Measurements from ENCODE around the gene CEP192.
"Not testable (repeated sequence)": the region's sequence is repeated elsewhere in the genome, so short reads cannot be mapped to it uniquely, and the experiment has no call there.

CEP192 gene

GRCh38 chr18:13077473-13077872 is 86.3 kb downstream of the CEP192 start:
- Histone ChIP-seq H3K27ac (ENCODE audit: low read length) (no peak overlapping the region), H3K9me3 (ENCODE audit: insufficient read depth, low read length) (no peaks in the 10 kb centered on the region), H3K4me2 (ENCODE audit: low read length) (no peak overlapping the region), H3K36me3 (replicated peaks; ENCODE audit: low read depth, low read length) (peaks cover 43% of the 10 kb centered on the region), H3K4me3 (ENCODE audit: low read length) (no peak overlapping the region), H4K20me1 (ENCODE audit: insufficient read depth, low read length) (no peaks in the 10 kb centered on the region), H3K4me1 (ENCODE audit: low read length) (no peaks in the 10 kb centered on the region), H3K27me3 (ENCODE audit: low read depth, low read length) (no peaks in the 10 kb centered on the region), H3K9ac (ENCODE audit: low read length) (no peak overlapping the region), H2AFZ (ENCODE audit: low read depth, low read length) (no peak overlapping the region), H3K79me2 (ENCODE audit: low read length) (no peaks in the 10 kb centered on the region; the same call in 1 of the 2 replicates)
- TF ChIP-seq EZH2phosphoT487 (IDR thresholded peaks at IDR 0.05; ENCODE audit: low read depth) = no peak
- TF ChIP-seq CTCF (IDR thresholded peaks at IDR 0.05; ENCODE audit: low read depth, low read length) = no peak

DNA sequence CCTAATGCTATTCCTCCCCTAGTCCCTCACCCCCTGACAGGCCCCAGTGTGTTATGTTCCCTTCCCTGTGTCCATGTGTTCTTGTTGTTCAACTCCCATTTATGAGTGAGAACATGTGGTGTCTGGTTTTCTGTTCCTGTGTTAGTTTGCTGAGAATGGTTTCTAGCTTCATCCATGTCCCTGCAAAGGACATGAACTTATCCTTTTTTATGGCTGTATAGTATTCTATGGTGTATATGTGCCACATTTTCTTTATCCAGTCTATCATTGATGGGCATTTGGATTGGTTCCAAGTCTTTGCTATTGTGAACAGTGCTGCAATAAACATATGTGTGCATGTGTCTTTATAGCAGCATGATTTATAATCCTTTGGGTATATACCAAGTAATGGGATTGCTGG is 86.9 kb downstream of the CEP192 start:
- not testable (repeated sequence) for H3K4me3 ChIP-seq (ENCODE audit: low read length); H3K4me1 ChIP-seq (ENCODE audit: low read length); H3K27ac ChIP-seq (ENCODE audit: low read length)

DNA sequence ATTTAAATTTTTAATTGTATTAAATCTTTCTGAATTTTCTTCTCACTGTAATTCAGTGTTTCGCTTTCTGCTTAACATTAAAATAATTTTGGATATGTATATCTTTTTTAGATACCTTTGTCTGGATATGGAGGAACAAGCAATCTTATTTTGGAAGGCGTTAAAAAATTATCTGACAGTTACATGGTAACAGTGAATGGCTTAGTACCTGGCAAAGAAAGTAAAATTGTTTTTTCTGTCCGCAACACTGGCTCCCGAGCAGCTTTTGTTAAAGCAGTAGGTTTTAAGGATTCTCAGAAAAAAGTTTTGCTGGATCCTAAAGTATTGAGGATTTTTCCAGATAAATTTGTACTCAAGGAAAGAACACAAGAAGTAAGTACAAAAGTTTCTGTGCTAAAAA is 95.7 kb downstream of the CEP192 start:
- no peak for TF ChIP-seq CTCF (IDR thresholded peaks at IDR 0.05; ENCODE audit: low read depth, low read length)
- TF ChIP-seq EZH2phosphoT487 (IDR thresholded peaks at IDR 0.05; ENCODE audit: low read depth) = no peak
- no peak overlapping the region for H3K4me3 ChIP-seq (ENCODE audit: low read length)
- no peak overlapping the region for H3K27ac ChIP-seq (ENCODE audit: low read length)
- H3K4me2 ChIP-seq (ENCODE audit: low read length) = no peak overlapping the region
- H4K20me1 ChIP-seq (ENCODE audit: insufficient read depth, low read length) = no peaks in the 10 kb centered on the region
- no peak overlapping the region for H2AFZ ChIP-seq (ENCODE audit: low read depth, low read length)
- no peaks in the 10 kb centered on the region for H3K4me1 ChIP-seq (ENCODE audit: low read length)
- no peaks in the 10 kb centered on the region for H3K9me3 ChIP-seq (ENCODE audit: insufficient read depth, low read length)
- H3K27me3 ChIP-seq (ENCODE audit: low read depth, low read length) = no peaks in the 10 kb centered on the region
- no peaks in the 10 kb centered on the region for H3K79me2 ChIP-seq (ENCODE audit: low read length)
- H3K36me3 ChIP-seq (replicated peaks; ENCODE audit: low read depth, low read length) = peaks cover 20% of the 10 kb centered on the region
- no peak overlapping the region for H3K9ac ChIP-seq (ENCODE audit: low read length)

More for the DNA sequence above, 86.9 kb downstream of the CEP192 start:
- not testable (repeated sequence) for H3K9ac ChIP-seq (ENCODE audit: low read length); H2AFZ ChIP-seq (ENCODE audit: low read depth, low read length); H3K9me3 ChIP-seq (ENCODE audit: insufficient read depth, low read length); H3K4me2 ChIP-seq (ENCODE audit: low read length); H3K27me3 ChIP-seq (ENCODE audit: low read depth, low read length); H4K20me1 ChIP-seq (ENCODE audit: insufficient read depth, low read length); H3K79me2 ChIP-seq (ENCODE audit: low read length)
- peaks cover 37% of the 10 kb centered on the region for H3K36me3 ChIP-seq (replicated peaks; ENCODE audit: low read depth, low read length)

DNA sequence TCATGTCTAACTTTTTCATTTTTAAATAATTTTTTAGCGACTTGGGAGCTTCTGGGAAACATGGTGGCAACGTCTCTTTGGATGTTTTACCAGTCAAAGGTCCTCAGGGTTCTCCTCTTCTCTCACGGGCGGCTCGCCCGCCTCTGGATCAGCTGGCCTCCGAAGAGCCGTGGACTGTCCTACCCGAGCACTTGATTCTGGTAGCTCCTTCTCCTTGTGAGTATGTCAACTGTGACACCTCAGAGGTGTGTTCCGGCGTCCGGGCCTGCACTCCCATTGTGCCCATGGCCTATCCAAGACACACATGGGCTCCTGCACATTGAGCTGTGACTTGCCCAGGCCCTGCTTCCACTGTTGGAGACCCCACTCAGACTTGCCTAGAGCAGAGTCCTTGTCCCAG is 104.3 kb downstream of the CEP192 start:
- Histone ChIP-seq H3K9ac (ENCODE audit: low read length) (no peak overlapping the region), H3K27me3 (ENCODE audit: low read depth, low read length) (no peaks in the 10 kb centered on the region), H3K9me3 (ENCODE audit: insufficient read depth, low read length) (no peaks in the 10 kb centered on the region), H2AFZ (ENCODE audit: low read depth, low read length) (no peak overlapping the region), H4K20me1 (ENCODE audit: insufficient read depth, low read length) (no peaks in the 10 kb centered on the region), H3K4me2 (ENCODE audit: low read length) (no peak overlapping the region), H3K4me3 (ENCODE audit: low read length) (no peak overlapping the region), H3K4me1 (ENCODE audit: low read length) (no peaks in the 10 kb centered on the region), H3K36me3 (replicated peaks; ENCODE audit: low read depth, low read length) (peaks cover 76% of the 10 kb centered on the region), H3K79me2 (ENCODE audit: low read length) (no peaks in the 10 kb centered on the region), H3K27ac (ENCODE audit: low read length) (no peak overlapping the region)
- TF ChIP-seq EZH2phosphoT487 (IDR thresholded peaks at IDR 0.05; ENCODE audit: low read depth) (no peak), CTCF (IDR thresholded peaks at IDR 0.05; ENCODE audit: low read depth, low read length) (no peak)

DNA sequence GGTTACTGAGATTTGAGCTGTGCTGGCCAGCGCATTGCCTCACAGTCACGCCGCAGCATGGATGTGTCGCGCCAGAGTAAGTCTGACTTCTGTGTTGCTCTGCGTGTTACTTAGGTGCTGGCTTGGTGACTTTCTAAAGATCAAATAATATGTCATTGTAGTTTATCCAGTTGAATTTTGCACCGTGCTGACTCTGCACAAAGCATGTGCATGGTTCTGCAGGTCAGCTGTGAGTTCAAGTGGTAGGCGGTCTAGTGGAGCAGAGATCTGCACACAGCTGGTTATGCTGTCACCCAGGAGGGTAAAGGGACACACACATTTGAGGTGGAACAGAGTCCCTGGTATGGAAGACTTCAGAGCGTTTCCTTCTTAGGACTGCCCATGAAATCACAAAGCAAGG is 105.1 kb downstream of the CEP192 start:
- Histone ChIP-seq H3K4me2 (ENCODE audit: low read length) (no peak overlapping the region), H2AFZ (ENCODE audit: low read depth, low read length) (no peak overlapping the region), H3K9me3 (ENCODE audit: insufficient read depth, low read length) (no peaks in the 10 kb centered on the region), H3K9ac (ENCODE audit: low read length) (no peak overlapping the region), H3K27ac (ENCODE audit: low read length) (no peak overlapping the region), H3K36me3 (replicated peaks; ENCODE audit: low read depth, low read length) (peaks cover 76% of the 10 kb centered on the region), H3K4me3 (ENCODE audit: low read length) (no peak overlapping the region), H3K4me1 (ENCODE audit: low read length) (no peaks in the 10 kb centered on the region), H4K20me1 (ENCODE audit: insufficient read depth, low read length) (no peaks in the 10 kb centered on the region), H3K27me3 (ENCODE audit: low read depth, low read length) (no peaks in the 10 kb centered on the region), H3K79me2 (ENCODE audit: low read length) (no peaks in the 10 kb centered on the region)
- TF ChIP-seq EZH2phosphoT487 (IDR thresholded peaks at IDR 0.05; ENCODE audit: low read depth) (no peak), CTCF (IDR thresholded peaks at IDR 0.05; ENCODE audit: low read depth, low read length) (no peak)
